ENCODE measurements around the gene ING3.

ING3 gene

GRCh38 chr7:120989257-120990220, 39.0 kb downstream of the ING3 start:
- no peak for DNase-seq (ENCODE audit: low read depth)

GRCh38 chr7:120990468-120991118, 40.0 kb downstream of the ING3 start:
- no peak for DNase-seq (ENCODE audit: low read depth)

- no peak for DNase-seq (ENCODE audit: low read depth)
Measured at GRCh38 chr7:120991161-120991560, 40.6 kb downstream of the ING3 start.

- no peak for DNase-seq (ENCODE audit: low read depth)
Measured at GRCh38 chr7:120991581-120991980, 41.0 kb downstream of the ING3 start.

- no peak for DNase-seq (ENCODE audit: low read depth)
Measured at GRCh38 chr7:120992272-120992964, 41.8 kb downstream of the ING3 start.

- DNase-seq (ENCODE audit: low read depth): no peak
Measured at GRCh38 chr7:120992965-120993494, 42.5 kb downstream of the ING3 start.

GRCh38 chr7:120993553-120994191, 43.1 kb downstream of the ING3 start:
- no peak for DNase-seq (ENCODE audit: low read depth)

GRCh38 chr7:120994512-120995410, 44.2 kb downstream of the ING3 start:
- DNase-seq (ENCODE audit: low read depth): no peak

GRCh38 chr7:120995654-120996053, 45.1 kb downstream of the ING3 start:
- DNase-seq (ENCODE audit: low read depth): no peak

GRCh38 chr7:120996333-120996987, 45.9 kb downstream of the ING3 start:
- no peak for DNase-seq (ENCODE audit: low read depth)

GRCh38 chr7:120996988-120997345, 46.4 kb downstream of the ING3 start:
- DNase-seq (ENCODE audit: low read depth): no peak

- DNase-seq (ENCODE audit: low read depth): no peak
Measured at GRCh38 chr7:120997882-120998474, 47.4 kb downstream of the ING3 start.

- DNase-seq (ENCODE audit: low read depth): no peak
Measured at GRCh38 chr7:120998520-120998919, 47.9 kb downstream of the ING3 start.

- DNase-seq (ENCODE audit: low read depth): no peak
Measured at GRCh38 chr7:120998996-120999565, 48.5 kb downstream of the ING3 start.

GRCh38 chr7:121000081-121000983, 49.8 kb downstream of the ING3 start:
- DNase-seq (ENCODE audit: low read depth): no peak

GRCh38 chr7:121001234-121001906, 50.8 kb downstream of the ING3 start:
- DNase-seq (ENCODE audit: low read depth): no peak

- no peak for DNase-seq (ENCODE audit: low read depth)
Measured at GRCh38 chr7:121002048-121002756, 51.6 kb downstream of the ING3 start.
